Stimulated activated CD8-positive, alpha-beta memory T cell treated with anti-CD3 and anti-CD28 coated beads, Interleukin-12 subunit alpha, Interleukin-12 subunit beta, amount 100 ng/mL, for 4 hours (primary cell): ENCODE measurements around the gene CACNA1F.

Experiments
- DNase-seq: peaks from one replicate; pipeline ENCODE4 v3.0.0-alpha.2; 2020; ENCODE audit warnings: low read depth

The CACNA1F gene

DNA sequence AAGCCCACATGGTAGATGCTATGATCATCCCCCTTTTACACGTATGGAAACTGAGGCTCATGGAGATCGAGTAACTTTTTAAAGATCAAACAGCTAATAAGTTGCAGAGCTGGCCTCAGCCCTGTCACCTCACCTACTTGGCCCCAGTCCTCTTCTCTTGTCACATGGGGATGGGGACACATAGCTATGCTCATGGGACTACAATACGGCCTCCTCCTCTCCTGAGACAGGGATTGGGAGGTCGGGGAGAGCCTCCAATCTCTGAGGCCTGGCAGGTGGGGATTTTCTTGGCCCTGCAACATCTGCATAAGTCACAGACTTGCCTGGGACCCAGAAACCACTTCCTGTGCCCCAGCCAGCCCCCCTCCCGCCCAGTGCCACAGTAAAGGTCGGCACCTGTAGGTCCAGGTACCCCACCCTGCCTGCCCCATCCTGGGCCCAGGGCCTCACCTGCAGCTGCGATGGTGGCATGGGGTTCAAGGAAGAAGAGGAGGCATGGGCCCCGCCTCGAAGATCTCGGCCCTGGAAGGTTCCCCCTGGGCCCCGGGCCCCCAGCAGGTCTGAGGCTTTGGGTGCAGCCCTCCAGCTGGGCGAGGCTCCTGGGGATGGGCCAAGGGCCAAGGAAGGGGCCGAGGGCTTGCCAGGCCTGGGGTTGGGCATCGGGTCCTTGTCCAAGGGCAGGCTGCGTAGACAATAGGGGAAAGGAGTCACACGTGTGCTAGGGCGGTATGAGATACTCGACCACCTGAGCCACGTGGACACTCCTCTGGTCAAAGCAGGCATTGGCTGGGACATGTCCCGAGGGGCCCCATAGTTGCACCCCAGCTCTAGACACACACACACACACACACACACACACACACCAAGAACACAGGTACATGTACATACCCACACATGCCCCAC, 25.0 kb upstream of the CACNA1F start:
- DNase-seq: no peak

DNA sequence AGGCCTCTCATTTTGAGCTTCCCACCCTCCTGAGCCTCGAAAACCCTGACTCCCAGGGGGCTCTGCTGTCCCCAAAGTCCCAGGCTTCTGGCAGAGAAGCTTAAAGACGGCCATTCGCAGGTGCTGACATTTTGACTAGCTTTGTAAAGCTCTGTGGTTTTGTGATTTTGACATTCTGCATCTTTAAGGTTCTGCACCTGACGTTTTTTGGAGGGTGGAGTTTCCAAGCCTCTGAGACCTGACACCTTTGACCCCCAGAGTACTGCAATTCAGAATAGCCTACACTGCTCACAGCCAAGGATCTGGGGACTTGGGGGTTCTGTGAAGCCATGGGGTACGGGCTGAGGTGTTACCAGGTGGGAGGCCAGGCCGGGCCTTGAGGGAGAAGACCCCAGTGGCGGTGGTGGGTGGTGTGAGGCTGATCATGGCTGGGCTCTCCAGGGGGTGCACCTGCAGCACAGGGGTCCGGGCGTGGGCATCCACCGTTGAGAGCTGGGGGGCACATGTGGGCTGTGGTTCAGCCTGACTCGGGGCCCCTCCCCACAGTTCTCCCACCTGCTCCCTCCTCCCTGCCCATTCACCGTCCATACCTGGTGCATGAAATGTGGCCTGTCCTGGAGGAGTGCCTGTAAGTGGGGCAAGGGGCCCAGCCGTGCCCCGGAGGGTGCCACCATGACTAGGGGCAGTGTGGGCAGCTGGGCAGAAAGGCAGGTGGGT, 24.1 kb upstream of the CACNA1F start:
- no peak for DNase-seq

DNA sequence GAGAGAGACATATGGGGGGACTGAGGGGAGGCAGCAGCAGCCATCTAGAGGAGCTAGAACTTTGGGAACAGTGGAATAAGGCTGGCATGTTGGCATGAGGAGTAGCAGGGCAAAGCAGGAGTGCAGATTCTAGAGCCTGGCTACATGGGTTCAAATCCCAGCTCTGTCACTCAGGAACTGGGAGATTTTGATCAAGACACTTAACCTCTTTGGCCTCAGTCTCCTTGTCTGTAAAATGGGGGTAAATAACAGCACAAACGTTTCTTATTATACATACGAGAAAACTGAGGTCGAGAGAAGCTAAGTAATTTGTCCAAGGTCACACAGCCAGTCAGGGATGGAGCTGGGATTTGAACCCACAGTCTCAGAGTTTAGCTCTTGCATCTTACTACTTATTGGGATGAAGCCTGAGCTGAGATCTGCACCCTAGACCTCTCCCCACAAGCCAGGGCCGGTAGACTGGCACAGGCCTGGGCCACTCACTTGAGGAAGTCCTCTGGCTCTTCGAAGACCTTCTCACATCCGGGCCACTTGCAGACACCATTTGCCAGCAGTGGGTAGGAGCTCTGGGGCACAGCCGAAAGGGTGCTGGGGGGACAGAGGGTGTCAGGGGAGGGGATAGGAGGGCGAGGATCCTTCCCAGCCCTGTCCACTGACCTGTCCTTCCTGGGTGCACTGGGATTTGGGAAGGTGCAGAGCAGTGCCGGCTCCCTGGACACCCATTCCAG, 23.3 kb upstream of the CACNA1F start:
- no peak for DNase-seq

DNA sequence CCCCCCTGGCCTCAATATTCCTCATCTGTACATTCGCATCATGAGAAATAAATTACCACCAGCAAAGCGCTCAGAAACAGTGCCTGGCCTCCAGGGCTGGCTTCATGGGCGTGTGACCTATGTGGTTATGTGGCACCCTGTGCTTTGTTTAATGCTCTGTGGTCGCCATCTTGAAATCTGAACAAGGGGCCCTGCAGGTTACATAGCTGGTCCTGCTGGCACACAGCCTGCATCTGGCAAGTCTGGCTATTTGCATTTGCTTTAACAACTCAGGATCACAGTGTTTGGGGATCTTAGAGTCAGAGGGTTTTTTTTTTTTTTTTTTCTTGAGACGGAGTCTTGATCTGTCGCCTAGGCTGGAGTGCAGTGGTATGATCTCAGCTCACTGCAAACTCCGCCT, 21.5 kb upstream of the CACNA1F start:
- DNase-seq: no peak

DNA sequence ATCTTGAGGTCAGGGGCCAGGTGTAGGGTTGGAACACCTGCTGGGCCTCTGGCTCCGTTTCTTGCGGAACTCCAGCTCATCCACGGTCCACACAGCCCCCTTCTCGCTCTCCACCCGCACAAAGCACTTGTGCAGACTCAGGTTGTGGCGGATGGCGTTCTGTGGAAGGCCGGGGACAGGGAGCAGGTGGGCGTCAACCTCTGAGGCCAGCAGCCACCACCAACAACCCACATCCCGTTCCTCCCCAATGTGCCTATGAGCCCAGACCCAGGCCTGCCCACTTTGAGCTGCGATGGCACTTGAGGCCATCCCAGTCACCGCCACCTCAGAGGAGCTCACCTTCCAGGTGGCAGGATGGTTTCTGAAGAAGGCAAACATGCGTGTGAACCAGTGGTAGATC, 18.2 kb upstream of the CACNA1F start:
- DNase-seq: no peak

GRCh38 chrX:49250578-49250977, 17.4 kb upstream of the CACNA1F start:
- no peak for DNase-seq

DNA sequence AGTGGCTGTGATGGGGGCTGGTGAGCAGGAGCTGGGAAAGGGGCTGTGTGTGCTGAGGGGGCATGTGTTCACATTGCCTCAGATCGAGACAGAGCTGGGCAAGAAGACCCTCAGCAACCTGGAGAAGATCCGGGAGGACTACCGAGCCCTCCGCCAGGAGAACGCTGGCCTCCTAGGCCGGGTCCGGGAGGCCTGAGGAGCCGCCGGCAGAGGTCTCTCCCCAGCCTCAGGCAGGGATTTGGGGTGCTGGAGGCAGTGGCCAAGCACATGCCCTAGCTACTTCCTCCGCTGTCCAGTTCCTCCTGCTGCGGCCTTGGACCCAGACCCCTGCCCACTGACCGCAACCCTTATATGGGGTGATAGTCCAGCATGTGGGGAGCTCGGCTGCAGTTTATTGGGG, 16.9 kb upstream of the CACNA1F start:
- no peak for DNase-seq

- no peak for DNase-seq
Observed at GRCh38 chrX:49249616-49250015, 16.5 kb upstream of the CACNA1F start.

DNA sequence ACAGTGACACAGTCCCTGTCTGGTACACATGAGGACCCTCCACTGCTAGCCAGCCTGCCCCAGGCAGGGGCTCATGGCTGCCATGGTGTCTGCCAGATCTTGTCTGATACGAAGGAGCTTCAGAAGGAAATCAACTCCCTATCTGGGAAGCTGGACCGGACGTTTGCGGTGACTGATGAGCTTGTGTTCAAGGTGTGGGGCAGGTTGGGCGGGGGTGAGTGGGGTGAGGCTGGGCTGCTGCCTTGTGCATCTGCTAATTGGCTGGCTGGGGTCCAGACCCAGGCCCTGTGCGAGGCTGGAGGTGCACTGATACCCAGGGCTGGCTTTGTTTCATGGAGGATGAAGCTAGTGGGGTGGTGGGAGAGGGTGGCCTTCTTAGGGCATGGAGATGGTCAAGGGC, 15.9 kb upstream of the CACNA1F start:
- no peak for DNase-seq

DNA sequence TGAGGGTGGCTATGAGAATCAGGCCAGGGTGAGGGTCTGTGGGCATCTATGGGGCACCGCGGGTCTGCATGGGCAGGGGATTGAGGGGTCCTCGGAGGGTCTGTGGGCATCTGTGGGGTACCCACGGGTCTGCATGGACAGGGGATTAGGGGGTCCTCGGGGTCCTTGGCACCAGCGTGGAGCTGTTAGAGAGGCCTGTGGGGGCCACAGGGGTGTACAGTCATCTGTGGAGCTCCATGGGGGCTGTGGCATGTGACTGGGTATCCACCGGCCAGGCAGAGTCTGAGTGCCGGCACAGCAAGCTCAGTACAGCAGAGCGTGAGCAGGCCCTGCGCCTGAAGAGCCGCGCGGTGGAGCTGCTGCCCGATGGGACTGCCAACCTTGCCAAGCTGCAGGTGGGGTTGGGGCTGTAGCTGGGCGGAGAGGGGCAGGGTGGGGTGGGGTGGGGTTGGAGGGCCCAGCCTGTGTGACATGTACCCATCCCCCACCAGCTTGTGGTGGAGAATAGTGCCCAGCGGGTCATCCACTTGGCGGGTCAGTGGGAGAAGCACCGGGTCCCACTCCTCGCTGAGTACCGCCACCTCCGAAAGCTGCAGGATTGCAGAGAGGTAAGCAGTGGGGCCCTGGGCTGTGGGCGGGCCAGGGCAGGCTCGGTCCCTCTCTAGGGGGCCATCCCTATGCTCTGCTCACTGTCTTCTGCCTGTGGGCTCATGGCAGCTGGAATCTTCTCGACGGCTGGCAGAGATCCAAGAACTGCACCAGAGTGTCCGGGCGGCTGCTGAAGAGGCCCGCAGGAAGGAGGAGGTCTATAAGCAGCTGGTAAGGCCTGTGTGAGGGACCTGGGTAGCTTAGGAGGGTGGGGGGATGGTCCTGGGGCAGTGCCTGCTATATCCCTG, 15.0 kb upstream of the CACNA1F start:
- DNase-seq: no peak

DNA sequence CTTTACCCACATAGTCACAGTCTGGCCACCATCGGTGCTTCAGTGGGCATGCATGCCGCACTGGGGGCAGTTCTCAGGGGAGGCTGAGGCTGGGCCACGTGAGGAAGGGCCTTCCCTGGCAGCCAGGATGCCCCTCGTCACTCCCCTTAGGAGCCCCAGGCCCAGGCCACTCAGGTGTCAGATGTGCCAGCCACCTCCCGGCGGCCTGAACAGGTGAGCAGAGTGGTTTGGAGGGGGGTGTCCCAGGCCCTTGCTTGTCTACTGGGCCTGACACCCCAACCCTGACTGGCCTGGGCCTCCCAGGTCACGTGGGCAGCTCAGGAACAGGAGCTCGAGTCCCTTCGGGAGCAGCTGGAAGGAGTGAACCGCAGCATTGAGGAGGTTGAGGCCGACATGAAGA, 14.2 kb upstream of the CACNA1F start:
- DNase-seq: no peak

DNA sequence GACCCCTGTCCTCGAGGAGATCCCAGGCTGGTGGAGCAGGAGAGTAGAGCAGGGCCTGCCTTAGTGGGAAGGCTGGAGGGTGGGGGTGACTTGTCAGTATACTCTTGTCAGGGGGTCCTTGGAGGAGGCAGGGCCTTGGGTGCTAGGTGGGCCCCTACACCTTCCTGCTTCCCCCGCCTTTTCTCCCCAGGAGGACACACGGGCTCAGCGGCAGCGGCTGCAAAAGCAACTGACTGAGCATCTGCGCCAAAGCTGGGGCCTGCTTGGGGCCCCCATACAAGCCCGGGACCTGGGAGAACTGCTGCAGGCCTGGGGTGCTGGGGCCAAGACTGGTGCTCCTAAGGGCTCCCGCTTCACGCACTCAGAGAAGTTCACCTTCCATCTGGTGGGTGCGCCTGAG, 13.4 kb upstream of the CACNA1F start:
- no peak for DNase-seq

DNA sequence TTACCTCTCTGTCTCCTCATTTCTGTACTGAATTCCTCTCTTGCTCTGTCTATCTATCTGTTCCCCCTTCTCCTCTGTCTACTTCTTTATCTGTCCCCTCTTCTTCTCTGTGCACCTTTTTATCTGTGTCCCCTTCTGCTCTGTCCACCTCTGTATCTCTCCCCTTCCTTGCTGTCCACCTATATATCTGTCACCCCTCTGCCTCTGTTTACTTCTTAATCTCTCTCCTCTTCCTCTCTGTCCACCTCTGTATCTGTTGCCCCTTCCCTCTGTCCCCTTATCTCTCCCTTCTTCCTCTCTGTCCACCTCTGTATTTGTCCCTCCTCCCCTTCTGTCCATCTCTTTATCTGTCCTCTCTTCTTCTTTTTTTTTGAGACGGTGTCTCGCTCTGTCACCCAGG, 11.1 kb upstream of the CACNA1F start:
- DNase-seq: no peak

DNA sequence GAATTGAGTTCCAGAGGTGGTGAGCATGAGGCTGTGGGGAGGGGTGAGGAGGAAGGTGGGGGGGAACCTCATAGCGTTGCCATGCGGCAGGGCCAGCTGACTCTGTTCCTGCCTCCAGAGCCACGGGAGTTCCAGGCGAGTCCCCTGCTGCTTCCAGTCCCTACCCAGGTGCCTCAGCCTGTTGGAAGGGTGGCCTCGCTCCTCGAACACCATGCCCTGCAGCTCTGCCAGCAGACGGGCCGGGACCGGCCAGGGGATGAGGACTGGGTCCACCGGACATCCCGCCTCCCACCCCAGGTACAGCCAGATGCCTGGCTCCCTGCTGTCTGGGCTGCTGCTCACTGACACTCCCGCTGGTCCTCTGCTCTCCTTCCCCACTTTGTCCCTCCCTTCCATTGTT, 10.0 kb upstream of the CACNA1F start:
- DNase-seq: no peak

GRCh38 chrX:49242545-49243066, 9.5 kb upstream of the CACNA1F start:
- no peak for DNase-seq

DNA sequence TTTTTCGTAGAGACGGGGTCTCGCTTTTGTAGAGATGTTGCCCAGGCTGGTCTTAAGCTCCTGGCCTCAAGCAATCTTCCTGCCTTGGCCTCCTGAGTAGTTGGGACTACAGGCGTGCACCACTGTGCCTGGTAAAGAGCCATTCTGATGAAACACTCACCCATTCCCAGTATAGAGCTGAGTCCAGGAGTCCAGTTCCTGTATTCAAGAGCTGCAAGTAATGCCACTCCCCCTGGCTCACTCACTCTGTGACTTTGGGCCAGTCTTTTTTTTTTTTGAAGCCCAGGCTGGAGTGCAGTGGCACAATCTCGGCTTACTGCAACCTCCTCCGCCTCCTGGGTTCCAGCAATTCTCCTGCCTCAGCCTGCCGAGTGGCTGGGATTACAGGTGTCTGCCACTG, 5.6 kb upstream of the CACNA1F start:
- DNase-seq: no peak

DNA sequence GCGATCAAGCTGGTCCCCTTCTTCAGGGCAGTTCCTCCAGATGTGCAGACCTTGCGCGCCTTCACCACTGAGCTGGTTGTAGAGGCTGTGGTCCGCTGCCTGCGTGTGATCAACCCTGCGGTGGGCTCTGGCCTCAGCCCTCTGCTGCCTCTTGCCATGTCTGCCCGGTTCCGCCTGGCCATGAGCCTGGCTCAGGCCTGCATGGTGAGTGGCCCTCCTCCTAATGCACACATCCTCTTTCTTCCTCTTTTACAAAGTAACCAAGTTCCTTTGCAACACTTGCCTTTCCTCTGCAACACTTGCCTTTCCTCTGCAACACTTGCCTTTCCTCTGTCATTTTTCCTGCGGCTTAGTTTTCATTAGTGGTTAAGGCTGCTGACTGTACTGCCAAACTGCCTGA, 3.9 kb upstream of the CACNA1F start:
- no peak for DNase-seq

DNA sequence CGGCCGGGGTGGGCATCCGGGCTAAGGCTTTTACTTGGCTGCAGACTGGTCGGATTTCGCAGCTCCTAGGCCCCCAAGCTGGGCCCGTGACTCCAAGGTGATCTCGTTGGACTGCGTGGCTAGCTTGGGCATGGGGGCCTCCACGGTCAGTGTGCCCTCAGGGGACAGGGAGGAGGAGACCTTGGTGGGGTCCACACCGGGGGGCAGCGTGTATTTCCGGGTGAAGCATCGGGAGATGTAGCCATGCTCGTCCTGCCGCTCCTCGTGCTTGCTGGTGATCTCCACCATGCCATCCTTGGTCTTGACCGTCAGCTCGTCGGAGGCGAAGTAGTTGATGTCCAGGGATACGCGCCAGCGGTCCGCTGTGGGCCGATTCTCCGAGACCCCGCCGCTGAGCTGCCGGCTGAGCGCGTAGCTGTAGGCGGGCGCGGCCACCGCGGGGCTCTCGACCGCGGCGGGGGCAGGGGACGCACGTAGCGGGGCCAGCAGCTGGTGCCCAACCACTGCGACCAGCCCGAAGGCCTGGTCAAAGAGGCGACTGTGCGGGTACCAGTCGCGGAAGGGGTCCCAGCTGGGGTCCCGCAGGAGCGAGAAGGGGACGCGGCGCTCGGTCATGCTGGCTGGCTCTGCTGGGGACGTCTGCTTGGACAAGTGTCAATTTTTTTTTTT, 881 bp upstream of the CACNA1F start:
- no peak for DNase-seq

DNA sequence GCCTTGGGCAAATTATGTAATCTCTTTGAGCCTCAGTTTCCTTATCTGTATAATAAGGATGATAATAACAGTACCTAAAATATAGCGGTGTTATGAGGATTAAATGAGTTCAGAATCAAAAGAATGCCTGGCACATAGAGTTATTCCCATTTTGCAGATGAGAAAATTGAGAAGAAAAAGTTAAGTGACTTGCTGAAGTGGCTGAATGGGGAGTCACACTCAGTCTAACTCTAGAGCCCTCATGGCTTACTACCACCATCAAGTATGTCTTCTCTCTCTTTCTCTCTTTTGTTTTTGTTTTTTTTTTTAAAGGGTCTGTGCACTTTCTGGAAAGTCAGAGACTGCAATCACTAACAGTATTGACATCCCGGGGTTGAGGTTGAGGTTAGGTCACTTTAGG, 615 bp downstream of the CACNA1F start:
- DNase-seq: no peak

GRCh38 chrX:49231333-49232000, 1.7 kb downstream of the CACNA1F start:
- DNase-seq: no peak
